ENCODE measurements around the gene EVA1A. TPM values are rescaled to one million over a fixed set of nuclear protein-coding genes. Genes with fewer than 3 reads are reported as not detected.

Gene EVA1A
- total and polyA plus RNA-seq, 12 donors: 0.53 to 4.3 (median 1.0) TPM; not detected in 3

- TF ChIP-seq CTCF (IDR thresholded peaks at IDR 0.05): no peak
- TF ChIP-seq POLR2A (IDR thresholded peaks at IDR 0.05): no peak
- Histone ChIP-seq H3K27me3 (no peaks in the 10 kb centered on the region), H3K9me3 (replicated peaks in 1 of 3) (no peaks in the 10 kb centered on the region), H3K4me1 (replicated peaks in 1 of 2) (no peaks in the 10 kb centered on the region), H3K27ac (no peak overlapping the region), H3K4me3 (no peak overlapping the region), H3K36me3 (replicated peaks in 1 of 2) (no peaks in the 10 kb centered on the region)
- peak in 2 of 7 donors; percentile 4 to 18 for DNase-seq
- intact Hi-C loops (cut with DNase I): no loop called here
- 38 to 50% (median 45%) methylated on average over 2 of the region's 2 CpGs for WGBS, 4 donors
Measured at GRCh38 chr2:75503048-75503607, 57.6 kb downstream of the EVA1A start.

- no peaks in the 10 kb centered on the region for H3K9me3 ChIP-seq (replicated peaks in 1 of 3)
- intact Hi-C loops (cut with DNase I): no loop called here
- WGBS, 4 donors: 87 to 90% (median 88%) methylated on average over 2 of the region's 2 CpGs
- DNase-seq: no peak
- no peaks in the 10 kb centered on the region for H3K27me3 ChIP-seq
- TF ChIP-seq CTCF (IDR thresholded peaks at IDR 0.05): no peak
- TF ChIP-seq POLR2A (IDR thresholded peaks at IDR 0.05): no peak
- no peak overlapping the region for H3K27ac ChIP-seq
- H3K4me3 ChIP-seq: no peak overlapping the region
- H3K4me1 ChIP-seq (replicated peaks in 1 of 2): no peaks in the 10 kb centered on the region
- H3K36me3 ChIP-seq (replicated peaks in 1 of 2): no peaks in the 10 kb centered on the region
Measured at GRCh38 chr2:75500633-75501032, 60.1 kb downstream of the EVA1A start.

GRCh38 chr2:75499534-75499933, 61.2 kb downstream of the EVA1A start:
- WGBS, 4 donors: 85 to 95% (median 87%) methylated on average over 4 of the region's 4 CpGs
- intact Hi-C loops (cut with DNase I): no loop called here
- Histone ChIP-seq H3K4me3 (no peak overlapping the region), H3K27ac (no peak overlapping the region), H3K27me3 (no peaks in the 10 kb centered on the region), H3K36me3 (replicated peaks in 1 of 2) (no peaks in the 10 kb centered on the region), H3K9me3 (replicated peaks in 1 of 3) (no peaks in the 10 kb centered on the region), H3K4me1 (replicated peaks in 1 of 2) (no peaks in the 10 kb centered on the region)
- no peak for DNase-seq
- no peak for TF ChIP-seq POLR2A (IDR thresholded peaks at IDR 0.05)
- no peak for TF ChIP-seq CTCF (IDR thresholded peaks at IDR 0.05)

GRCh38 chr2:75498907-75499306, 61.8 kb downstream of the EVA1A start:
- intact Hi-C loops (cut with DNase I): no loop called here
- H3K27ac ChIP-seq: no peak overlapping the region

More at GRCh38 chr2:75498907-75499306, 61.8 kb downstream of the EVA1A start:
- Histone ChIP-seq H3K4me3 (no peak overlapping the region), H3K27me3 (no peaks in the 10 kb centered on the region), H3K36me3 (replicated peaks in 1 of 2) (no peaks in the 10 kb centered on the region), H3K9me3 (replicated peaks in 1 of 3) (no peaks in the 10 kb centered on the region), H3K4me1 (replicated peaks in 1 of 2) (no peaks in the 10 kb centered on the region)
- TF ChIP-seq CTCF (IDR thresholded peaks at IDR 0.05) (no peak), POLR2A (IDR thresholded peaks at IDR 0.05) (no peak)
- no peak for DNase-seq
